H9 (cell line): Measurements from ENCODE around the gene ITPK1. TPM values are rescaled to one million over a fixed set of nuclear protein-coding genes. Genes with fewer than 3 reads are reported as not detected.

Experiments used
- DNase-seq: peaks from one replicate; pipeline ENCODE4 v3.0.0-alpha.2; 2017
- H2AFZ ChIP-seq: one replicate; pipeline ENCODE4 v1.6.1; 2013; ENCODE audit warnings: mild to moderate bottlenecking, low read length, control low read depth, moderate library complexity
- H2AK5ac ChIP-seq: 2 replicates; pipeline ENCODE4 v1.6.1; 2013; ENCODE audit warnings: low read length, control low read depth, mixed read lengths; ENCODE audit not compliant: insufficient read length
- H2BK120ac ChIP-seq: one replicate; pipeline ENCODE4 v1.6.1; 2013; ENCODE audit warnings: low read depth, mild to moderate bottlenecking, low read length, control low read depth, inconsistent platforms; ENCODE audit not compliant: poor library complexity, severe bottlenecking
- H2BK12ac ChIP-seq: 2 replicates; pipeline ENCODE4 v1.6.1; 2013; ENCODE audit warnings: low read length, control low read depth, mixed read lengths, low read depth; ENCODE audit not compliant: insufficient read length
- H2BK15ac ChIP-seq: 2 replicates; pipeline ENCODE4 v1.6.1; 2013; ENCODE audit warnings: low read depth, low read length, control low read depth
- H2BK20ac ChIP-seq: one replicate; pipeline ENCODE4 v1.6.1; 2013; ENCODE audit warnings: low read depth, mild to moderate bottlenecking, low read length, control low read depth, inconsistent platforms; ENCODE audit not compliant: poor library complexity, severe bottlenecking
- H2BK5ac ChIP-seq: 2 replicates; pipeline ENCODE4 v1.6.1; 2013; ENCODE audit warnings: low read length, control low read depth, mixed read lengths; ENCODE audit not compliant: insufficient read length
- H3K14ac ChIP-seq: 2 replicates; pipeline ENCODE4 v1.6.1; 2013; ENCODE audit warnings: low read length, control low read depth; ENCODE audit not compliant: insufficient read depth
- H3K18ac ChIP-seq: 2 replicates; pipeline ENCODE4 v1.6.1; 2013; ENCODE audit warnings: low read depth, mild to moderate bottlenecking, mixed read lengths, low read length, control low read depth; ENCODE audit not compliant: insufficient read length
- H3K23ac ChIP-seq: 2 replicates; pipeline ENCODE4 v1.6.1; 2013; ENCODE audit warnings: low read length, control low read depth, mixed read lengths, low read depth; ENCODE audit not compliant: insufficient read length
- H3K23me2 ChIP-seq: 2 replicates; pipeline ENCODE4 v1.6.1; 2013; ENCODE audit warnings: low read depth, mild to moderate bottlenecking, mixed read lengths, low read length, control low read depth; ENCODE audit not compliant: insufficient read length, poor library complexity, severe bottlenecking
- H3K27ac ChIP-seq: 2 replicates; pipeline ENCODE4 v1.5.1; 2013; ENCODE audit warnings: low read length, control low read depth, mixed read lengths, low read depth; ENCODE audit not compliant: insufficient read length
- H3K27me3 ChIP-seq: 2 replicates; pipeline ENCODE4 v1.6.1; 2013; ENCODE audit warnings: low read length, control low read depth, inconsistent platforms; ENCODE audit not compliant: insufficient read depth
- H3K4ac ChIP-seq: 2 replicates; pipeline ENCODE4 v1.6.1; 2013; ENCODE audit warnings: low read depth, mild to moderate bottlenecking, control low read depth, inconsistent platforms, low read length, moderate library complexity
- H3K4me1 ChIP-seq: 2 replicates; pipeline ENCODE4 v1.6.1; 2013; ENCODE audit warnings: low read length, control low read depth, inconsistent platforms; ENCODE audit not compliant: insufficient read depth
- H3K4me2 ChIP-seq: 2 replicates; pipeline ENCODE4 v1.6.1; 2013; ENCODE audit warnings: low read length, control low read depth, mixed read lengths; ENCODE audit not compliant: insufficient read length, insufficient read depth
- H3K56ac ChIP-seq: 2 replicates; pipeline ENCODE4 v1.6.1; 2013; ENCODE audit warnings: low read depth, mild to moderate bottlenecking, mixed read lengths, low read length, control low read depth; ENCODE audit not compliant: insufficient read length
- H3K79me1 ChIP-seq: 2 replicates; pipeline ENCODE4 v1.6.1; 2013; ENCODE audit warnings: low read depth, mild to moderate bottlenecking, moderate library complexity, low read length, control low read depth, inconsistent platforms; ENCODE audit not compliant: insufficient read depth, poor library complexity, severe bottlenecking
- H3K79me2 ChIP-seq: 2 replicates; pipeline ENCODE4 v1.6.1; 2013; ENCODE audit warnings: low read length, control low read depth, inconsistent platforms; ENCODE audit not compliant: insufficient read depth
- H3K9ac ChIP-seq: 2 replicates; pipeline ENCODE4 v1.6.1; 2013; ENCODE audit warnings: low read length, control low read depth, mixed read lengths; ENCODE audit not compliant: insufficient read length; ENCODE audit errors: extremely low read depth
- H3K9me3 ChIP-seq: one replicate; pipeline ENCODE4 v1.6.1; 2013; ENCODE audit warnings: low read depth, low read length, inconsistent platforms; ENCODE audit not compliant: control insufficient read depth
- H3T11ph ChIP-seq: one replicate; pipeline ENCODE4 v1.6.1; 2013; ENCODE audit warnings: mild to moderate bottlenecking, low read length, control low read depth, inconsistent platforms
- H4K20me1 ChIP-seq: one replicate; pipeline ENCODE4 v1.6.1; 2013; ENCODE audit not compliant: control insufficient read depth, insufficient read length, insufficient read depth
- H4K5ac ChIP-seq: 2 replicates; pipeline ENCODE4 v1.6.1; 2013; ENCODE audit warnings: low read depth, mild to moderate bottlenecking, mixed read lengths, low read length, control low read depth; ENCODE audit not compliant: insufficient read length
- H4K8ac ChIP-seq: replicated peaks from 2 replicates; pipeline ENCODE4 v1.6.1; 2013; ENCODE audit warnings: low read length, control low read depth, mixed read lengths, low read depth; ENCODE audit not compliant: insufficient read length
- H4K91ac ChIP-seq: 2 replicates; pipeline ENCODE4 v1.6.1; 2013; ENCODE audit warnings: low read depth, mild to moderate bottlenecking, moderate library complexity, mixed read lengths, low read length, control low read depth; ENCODE audit not compliant: insufficient read length
- H3K27ac Mint-ChIP-seq, 3 experiments: 2 replicates in 2 of 3; 3 replicates in 1 of 3; pipeline ENCODE4 v1.8.0; 2020 to 2021; ENCODE audit warnings: mixed read lengths in 3 of 3, mild to moderate bottlenecking in 1 of 3, moderate library complexity in 1 of 3
- H3K27me3 Mint-ChIP-seq: 2 replicates; pipeline ENCODE4 v1.8.0; 2021; ENCODE audit warnings: low read depth, mild to moderate bottlenecking, moderate library complexity, mixed read lengths
- H3K36me3 Mint-ChIP-seq, 3 experiments: 2 replicates in 2 of 3; 3 replicates in 1 of 3; pipeline ENCODE4 v1.8.0; 2020 to 2021; ENCODE audit warnings: low read depth in 3 of 3, mixed read lengths in 3 of 3; ENCODE audit not compliant: insufficient read depth in 1 of 3
- H3K4me1 Mint-ChIP-seq, 2 experiments: 2 replicates each; pipeline ENCODE4 v1.8.0; 2020; ENCODE audit warnings: mixed read lengths in 2 of 2
- H3K4me3 Mint-ChIP-seq, 2 experiments: 2 replicates in 1 of 2; 3 replicates in 1 of 2; pipeline ENCODE4 v1.8.0; 2020 to 2021; ENCODE audit warnings: mild to moderate bottlenecking in 2 of 2, mixed read lengths in 2 of 2, moderate library complexity in 1 of 2
- H3K9me3 Mint-ChIP-seq, 2 experiments: 2 replicates in 1 of 2; 3 replicates in 1 of 2; pipeline ENCODE4 v1.8.0; 2020; ENCODE audit warnings: mild to moderate bottlenecking in 2 of 2, mixed read lengths in 2 of 2, moderate library complexity in 1 of 2
- WGBS: extraction: QIAGEN DNeasy Blood & Tissue Kit; methylation state at CpG from one replicate; pipeline ENCODE4 v1.1.7; 2013; ENCODE audit warnings: missing lambda C conversion rate, low lambda C conversion rate, mixed read lengths; ENCODE audit not compliant: insufficient read length; ENCODE audit errors: extremely low coverage; 5-methylcytosine and 5-hydroxymethylcytosine counted together
- total RNA-seq: library from RNA; stranded (reverse); gene quantifications from 2 replicates; pipeline ENCODE4 v1.2.1, GENCODE V29; 2021
- TF ChIP-seq, protein P1 (sequence below): fragments of 200-600 bp; sonication (generic); conservative IDR thresholded peaks from 3 replicates; pipeline ENCODE4 v1.8.0; 2021; ENCODE audit warnings: antibody characterized with exemption, mild to moderate bottlenecking

Gene ITPK1
- total RNA-seq, 1 experiment from 2014 or later = 92.7 TPM

GRCh38 chr14:93032421-93032936 lies 83.2 kb downstream of the ITPK1 start:
- Mint-ChIP-seq H3K9me3 (no peaks in the 10 kb centered on the region; a peak in 1 of 5 replicates), H3K36me3 (peaks cover 0 to 4% (median 0%) of the 10 kb centered on the region in 3 experiments; a peak in 2 of 7 replicates), H3K4me1 (peaks cover 41 to 49% of the 10 kb centered on the region in 2 experiments), H3K27me3 (no peaks in the 10 kb centered on the region; the same call in 1 of the 2 replicates), H3K27ac (peak overlapping the region in 1 of 3 experiments; percentile 87; a peak in 1 of 7 replicates), H3K4me3 (no peak overlapping the region)
- Histone ChIP-seq H2AK5ac (no peak overlapping the region), H3K9ac (no peak overlapping the region), H4K91ac (no peak overlapping the region), H3K79me2 (no peaks in the 10 kb centered on the region; the same call in 1 of the 2 replicates), H3K4me1 (peaks cover 14% of the 10 kb centered on the region; the same call in 1 of the 2 replicates), H2BK120ac (no peak overlapping the region), H2BK20ac (no peak overlapping the region), H3K4ac (no peak overlapping the region), H3T11ph (no peak overlapping the region), H3K4me2 (no peak overlapping the region), H2BK5ac (no peak overlapping the region), H3K18ac (no peak overlapping the region), H2BK15ac (no peak overlapping the region), H3K9me3 (no peaks in the 10 kb centered on the region), H3K27me3 (no peaks in the 10 kb centered on the region), H3K14ac (no peak overlapping the region), H4K8ac (no peak overlapping the region), H2BK12ac (no peak overlapping the region), H3K27ac (no peak overlapping the region), H3K56ac (no peak overlapping the region), H3K79me1 (peaks cover 6% of the 10 kb centered on the region), H3K23me2 (no peaks in the 10 kb centered on the region), H4K20me1 (no peaks in the 10 kb centered on the region), H2AFZ (no peak overlapping the region), H4K5ac (no peak overlapping the region), H3K23ac (no peak overlapping the region)
- TF ChIP-seq, protein P1, sequence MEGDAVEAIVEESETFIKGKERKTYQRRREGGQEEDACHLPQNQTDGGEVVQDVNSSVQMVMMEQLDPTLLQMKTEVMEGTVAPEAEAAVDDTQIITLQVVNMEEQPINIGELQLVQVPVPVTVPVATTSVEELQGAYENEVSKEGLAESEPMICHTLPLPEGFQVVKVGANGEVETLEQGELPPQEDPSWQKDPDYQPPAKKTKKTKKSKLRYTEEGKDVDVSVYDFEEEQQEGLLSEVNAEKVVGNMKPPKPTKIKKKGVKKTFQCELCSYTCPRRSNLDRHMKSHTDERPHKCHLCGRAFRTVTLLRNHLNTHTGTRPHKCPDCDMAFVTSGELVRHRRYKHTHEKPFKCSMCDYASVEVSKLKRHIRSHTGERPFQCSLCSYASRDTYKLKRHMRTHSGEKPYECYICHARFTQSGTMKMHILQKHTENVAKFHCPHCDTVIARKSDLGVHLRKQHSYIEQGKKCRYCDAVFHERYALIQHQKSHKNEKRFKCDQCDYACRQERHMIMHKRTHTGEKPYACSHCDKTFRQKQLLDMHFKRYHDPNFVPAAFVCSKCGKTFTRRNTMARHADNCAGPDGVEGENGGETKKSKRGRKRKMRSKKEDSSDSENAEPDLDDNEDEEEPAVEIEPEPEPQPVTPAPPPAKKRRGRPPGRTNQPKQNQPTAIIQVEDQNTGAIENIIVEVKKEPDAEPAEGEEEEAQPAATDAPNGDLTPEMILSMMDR = no peak
- WGBS = no CpG with 5 or more reads among the region's 11 CpGs
- DNase-seq = no peak
